ENCODE measurements around the gene LMX1A.

LMX1A gene

DNA sequence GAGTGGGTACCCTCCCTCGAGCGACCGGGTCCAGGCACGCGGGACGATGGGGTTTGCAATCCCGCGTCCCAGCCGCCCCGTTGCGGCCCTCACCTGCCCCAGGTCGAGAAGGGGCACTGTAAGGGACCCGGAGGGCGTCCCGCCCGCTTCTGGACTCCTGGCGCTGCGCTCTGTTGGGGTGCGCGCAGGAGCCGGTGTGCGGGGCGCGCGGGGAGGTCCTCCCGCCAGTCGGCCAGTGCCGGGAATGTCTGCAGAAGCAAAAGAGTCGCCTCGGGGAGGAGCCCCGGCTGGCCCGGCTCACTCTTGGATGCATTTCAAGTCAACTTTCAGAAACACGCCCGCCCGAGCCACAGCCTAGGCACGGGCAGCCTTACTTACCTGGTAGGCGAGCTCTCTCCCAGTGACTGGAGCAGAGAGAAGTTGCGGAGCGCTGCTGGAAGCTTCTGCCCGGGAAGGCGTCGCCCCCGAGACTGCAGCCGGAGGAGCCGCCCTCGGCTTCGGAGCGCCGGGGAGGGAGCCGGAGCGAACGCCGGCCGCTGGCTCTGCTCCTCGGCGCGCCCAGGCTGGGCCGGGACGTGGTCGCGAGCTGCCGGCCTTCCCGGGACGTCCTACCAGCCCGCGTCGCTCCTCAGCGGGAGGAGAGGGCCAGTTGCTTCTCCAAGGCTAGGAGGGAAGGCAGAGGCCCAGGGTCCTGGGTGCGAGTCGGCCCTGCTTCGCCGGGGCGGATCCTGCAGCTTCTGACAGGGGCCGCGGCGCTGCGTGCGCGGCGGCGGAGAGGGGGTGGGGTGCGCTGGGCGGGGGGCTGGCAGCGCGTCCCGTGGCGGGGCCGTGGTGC, at the start of gene LMX1A:
LMX1A (minus strand) TSS at position 739 of the 835 bp plus-strand sequence. CDS start 1,156 bp downstream, outside the sequence.
- no peak for DNase-seq

DNA sequence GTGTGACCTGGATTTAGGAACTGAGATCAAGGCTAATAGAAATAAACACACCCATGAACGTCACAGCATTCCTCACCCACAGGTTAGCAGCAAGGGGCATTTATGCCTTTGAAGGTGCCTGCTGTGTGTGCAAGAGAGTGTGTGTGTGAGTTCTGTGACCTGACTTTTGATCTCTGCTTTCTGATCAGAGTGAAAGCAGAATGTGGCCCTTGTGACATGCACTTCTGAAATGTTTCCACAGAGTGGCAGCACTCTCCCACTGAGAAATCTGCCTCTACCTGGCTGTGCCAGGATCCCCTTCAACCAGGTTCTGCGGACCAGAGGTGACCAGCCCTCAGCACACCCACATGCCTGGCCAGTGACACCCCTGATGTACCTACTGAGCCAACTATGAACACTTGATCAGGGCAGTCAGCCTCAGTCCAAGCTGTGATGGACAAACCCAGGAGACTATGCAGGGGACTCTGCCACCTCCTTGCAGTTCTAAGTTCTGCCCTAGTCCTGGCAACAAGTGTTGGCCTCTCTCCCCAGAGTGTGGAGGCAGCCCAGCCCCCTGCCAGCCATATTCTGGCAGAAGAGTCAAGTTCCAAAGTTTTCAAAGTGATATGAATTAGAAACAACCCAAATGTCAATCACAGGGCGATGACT, 47.4 kb upstream of the LMX1A start:
- peak; percentile 53 for DNase-seq

DNA sequence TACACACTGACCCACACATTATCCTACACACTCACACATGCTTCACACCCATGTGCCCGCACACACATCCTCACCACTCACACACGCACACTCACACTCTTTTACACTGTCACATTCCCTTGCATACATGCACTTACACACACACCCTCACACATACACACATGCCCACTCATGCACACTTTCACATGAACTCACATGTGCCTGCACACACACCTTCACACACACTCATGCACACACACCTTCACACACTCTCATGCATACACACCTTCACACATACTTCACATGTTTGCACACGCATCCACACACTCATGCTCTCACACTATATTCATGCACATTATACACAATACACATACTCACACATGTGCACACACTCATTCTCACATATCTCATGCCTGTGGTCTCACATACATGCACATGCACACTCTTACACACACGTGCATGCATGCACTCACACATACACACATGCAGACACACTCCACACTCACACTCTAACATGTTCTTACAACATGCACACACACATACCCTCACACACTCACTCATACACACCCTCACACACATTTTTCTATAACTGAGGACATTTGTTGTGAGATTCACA, 46.1 kb upstream of the LMX1A start:
- no peak for DNase-seq

DNA sequence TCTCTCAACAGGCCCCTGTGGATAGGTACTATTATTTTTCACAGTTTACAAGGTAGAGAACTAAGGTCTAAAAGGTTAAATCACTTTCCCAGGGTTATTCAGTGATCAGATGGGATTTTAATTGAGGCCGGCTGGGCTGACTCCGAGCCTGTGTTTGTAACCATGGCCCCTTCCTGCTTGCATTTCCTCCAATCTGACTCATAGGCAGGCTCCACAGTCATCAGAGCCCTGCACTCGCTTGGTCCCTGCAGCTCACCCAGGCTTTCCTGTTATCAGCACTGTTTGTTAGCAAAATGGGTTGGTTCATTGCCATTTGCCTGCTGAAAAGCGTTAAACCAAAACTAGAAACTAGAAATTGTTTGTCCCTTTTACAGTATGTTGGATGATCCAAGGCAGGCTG, 41.4 kb upstream of the LMX1A start:
- no peak for DNase-seq

DNA sequence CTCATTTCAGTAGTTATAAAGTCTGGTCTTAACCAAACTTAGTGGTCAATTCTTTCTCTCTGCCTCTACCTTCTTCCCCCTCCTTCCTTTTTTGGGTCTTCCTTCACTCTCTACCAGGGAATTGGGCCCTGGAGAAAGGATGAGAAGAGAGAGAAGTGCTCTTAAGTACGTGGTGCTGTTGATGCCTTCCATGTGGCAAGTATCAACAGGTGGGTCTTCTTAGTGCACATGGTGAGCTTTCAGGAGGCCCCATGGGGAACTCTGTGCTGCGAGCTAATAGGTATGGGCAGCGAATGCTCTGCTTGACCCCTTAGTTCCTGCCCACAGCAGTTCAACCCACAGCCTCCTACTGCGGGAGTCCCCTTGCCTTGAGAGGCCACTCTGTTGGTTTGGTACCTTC, 39.4 kb upstream of the LMX1A start:
- no peak for DNase-seq

DNA sequence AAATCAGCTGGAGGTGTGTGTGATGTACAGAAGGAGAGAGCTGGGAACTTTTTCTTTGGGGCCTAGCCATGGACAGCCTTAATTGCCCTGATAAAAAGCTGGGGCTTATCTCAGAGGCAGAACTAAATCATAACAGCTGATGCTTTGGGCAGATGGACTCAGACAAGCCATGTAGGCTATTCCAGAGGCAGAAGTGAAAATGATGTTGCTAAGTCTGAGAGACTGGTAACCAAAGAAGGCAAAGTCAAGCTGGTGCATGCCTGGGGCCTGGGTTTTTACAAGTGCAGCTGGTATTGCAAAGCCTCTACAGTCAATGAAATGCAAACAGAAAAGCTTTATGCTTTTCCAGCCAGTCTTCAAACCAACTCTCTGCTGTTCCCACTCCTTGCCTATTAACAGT, 39.0 kb upstream of the LMX1A start:
- DNase-seq = no peak

DNA sequence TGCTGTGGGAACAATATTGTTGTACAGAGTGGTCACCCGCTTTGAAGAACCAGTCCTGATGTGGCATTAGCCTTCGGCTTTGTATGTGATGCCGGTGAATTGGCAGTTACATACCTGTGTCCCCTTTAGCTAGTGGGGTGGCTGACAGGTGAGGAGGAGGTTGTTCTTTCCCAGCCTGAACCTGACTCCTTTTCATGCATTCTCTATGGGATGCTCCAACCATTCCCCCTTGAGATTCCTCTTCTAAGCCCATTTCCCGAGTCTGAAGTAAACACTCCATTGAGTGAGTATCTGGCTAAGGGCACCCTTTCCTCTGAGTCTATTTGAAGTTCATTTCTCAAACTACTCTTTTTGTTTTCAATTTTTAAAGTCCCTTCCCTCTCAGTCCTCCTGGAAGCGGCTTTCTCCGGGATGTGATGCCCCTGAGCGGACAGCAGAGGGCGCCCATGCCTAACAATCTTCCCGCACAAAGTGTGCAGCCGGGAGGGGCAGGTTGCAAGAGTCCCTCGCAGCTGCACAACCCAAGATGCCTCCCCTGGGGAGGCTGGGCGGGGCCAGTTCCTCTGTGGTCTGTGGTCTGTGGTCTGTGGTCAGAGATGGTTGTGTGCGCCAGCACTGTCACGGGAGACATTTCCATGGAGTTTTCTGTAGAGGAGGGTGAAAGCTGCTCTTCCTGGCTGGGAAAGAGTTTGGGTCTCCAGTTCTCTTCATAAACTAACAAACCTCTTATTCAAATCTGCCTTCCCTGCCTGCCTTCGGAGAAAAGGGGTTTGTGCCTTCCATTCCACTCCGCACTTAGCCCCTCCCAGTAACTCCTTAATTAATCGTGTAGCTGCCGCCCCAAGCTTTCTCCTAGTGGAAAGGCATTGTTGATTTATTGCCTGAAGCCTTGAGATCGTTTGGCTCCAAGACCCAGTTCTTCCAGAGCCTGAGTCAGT, 36.4 kb upstream of the LMX1A start:
- DNase-seq = peak; percentile 92

DNA sequence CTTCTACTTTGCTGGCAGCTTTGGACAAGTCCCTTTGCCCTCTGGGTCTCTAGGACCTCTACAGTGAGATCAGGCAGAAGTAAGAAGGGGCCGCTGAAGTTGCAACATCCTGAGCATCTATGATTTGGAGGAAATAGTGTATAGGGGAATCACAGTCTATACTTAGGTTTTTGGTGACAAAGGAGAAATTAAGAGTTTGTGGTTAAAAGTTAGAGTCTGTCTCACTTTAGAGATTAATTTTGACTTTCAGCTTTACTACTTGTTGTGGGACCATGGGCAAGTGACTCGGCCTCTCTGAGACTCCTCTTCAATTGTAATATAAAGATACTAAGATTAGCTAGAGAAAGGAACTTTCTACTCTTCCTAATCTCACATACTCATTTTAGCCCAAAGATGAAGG, 33.1 kb upstream of the LMX1A start:
- DNase-seq = no peak

DNA sequence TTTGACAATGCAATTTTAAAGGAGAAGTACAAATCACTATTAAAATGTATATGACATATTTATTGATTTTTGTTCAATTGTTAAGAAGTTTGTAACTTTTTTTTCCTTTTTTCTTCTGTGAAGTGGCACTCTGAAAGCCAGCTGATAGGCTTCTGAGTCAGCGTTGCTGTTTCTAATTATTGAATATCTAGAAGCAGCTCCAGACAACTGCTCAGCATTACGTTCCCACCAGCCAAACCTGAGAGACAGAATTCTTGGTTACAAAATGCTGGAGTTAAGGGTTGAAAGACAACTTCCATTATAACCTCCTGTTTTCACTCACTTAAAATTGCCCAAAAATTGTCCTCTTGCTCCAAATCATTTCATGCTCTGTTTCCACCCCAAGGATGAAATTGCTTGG, 31.4 kb upstream of the LMX1A start:
- no peak for DNase-seq

DNA sequence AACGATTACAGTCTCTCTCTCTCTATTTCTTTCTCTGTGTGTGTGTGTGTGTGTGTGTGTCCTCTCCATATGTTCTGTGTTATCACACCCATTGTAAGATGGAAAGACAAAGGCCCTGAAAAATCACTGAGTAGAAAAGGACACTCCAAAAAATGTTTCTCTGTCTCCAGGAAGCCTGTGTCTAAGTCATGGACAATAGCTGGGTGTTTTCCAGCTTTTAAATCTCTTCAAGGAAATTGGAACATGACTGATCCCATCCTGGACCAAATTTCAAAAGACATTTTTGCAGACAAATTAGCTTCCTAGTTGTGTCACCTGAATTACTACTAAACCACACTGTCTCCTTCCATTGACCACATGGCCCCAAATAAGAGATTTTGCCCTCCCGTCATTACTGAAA, 31.0 kb upstream of the LMX1A start:
- DNase-seq = no peak

DNA sequence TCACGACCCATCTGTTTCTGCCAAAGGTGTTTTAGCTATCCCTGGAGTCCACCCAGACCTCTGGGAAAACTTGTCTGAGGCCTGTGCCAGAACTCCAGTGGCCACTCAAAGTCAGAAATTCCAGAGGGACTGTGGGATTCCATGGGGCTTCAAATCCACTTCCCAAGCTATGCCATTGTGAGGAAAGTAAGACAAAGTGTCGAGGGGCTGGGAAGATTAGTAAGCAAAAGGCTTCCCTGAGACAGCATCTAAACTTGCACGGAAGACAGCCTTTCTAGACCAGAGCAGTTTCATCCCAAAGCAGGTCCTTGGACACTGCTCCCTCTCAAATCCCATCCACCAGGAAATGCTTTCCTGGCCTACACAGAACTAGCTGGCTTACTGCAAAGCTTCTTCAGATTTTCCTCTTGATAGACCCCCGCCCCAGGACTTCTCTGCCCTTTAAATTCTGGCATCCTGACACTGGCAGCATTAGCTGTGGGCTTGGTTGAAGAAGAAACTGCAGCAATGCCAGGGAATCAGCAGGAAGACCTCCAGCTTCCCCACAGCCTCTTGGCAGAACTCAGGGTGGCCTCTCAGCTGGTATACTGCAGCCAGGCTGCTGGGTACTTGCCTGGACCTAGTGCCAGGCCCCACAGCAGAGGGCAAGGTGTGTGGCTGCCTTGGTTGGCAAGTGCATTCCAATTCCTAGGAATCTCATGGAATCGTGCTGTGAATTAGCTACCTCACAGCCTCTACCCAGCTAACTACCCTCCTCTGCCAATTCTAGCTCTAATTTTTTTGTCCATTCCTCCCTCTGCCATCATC, 27.3 kb upstream of the LMX1A start:
- no peak for DNase-seq

DNA sequence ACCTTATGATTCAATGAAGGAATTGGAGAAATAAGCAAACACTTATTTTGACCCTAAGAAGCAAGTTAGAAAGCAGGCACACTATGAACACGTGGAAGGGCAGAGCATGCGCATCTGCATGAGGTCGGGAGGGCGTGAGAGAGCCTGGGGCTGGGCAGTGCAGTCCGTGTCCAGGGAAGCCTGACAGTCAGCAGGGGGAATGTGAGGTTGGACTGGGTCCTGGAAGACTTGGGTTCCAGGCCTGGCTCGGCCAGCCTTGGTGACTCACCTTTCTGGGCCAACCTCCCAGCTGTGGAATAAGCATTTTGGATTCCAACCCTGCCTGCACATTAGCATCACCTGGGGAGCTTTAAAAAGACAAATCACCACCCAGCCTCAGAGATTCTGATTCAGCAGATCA, 26.6 kb upstream of the LMX1A start:
- DNase-seq = no peak

DNA sequence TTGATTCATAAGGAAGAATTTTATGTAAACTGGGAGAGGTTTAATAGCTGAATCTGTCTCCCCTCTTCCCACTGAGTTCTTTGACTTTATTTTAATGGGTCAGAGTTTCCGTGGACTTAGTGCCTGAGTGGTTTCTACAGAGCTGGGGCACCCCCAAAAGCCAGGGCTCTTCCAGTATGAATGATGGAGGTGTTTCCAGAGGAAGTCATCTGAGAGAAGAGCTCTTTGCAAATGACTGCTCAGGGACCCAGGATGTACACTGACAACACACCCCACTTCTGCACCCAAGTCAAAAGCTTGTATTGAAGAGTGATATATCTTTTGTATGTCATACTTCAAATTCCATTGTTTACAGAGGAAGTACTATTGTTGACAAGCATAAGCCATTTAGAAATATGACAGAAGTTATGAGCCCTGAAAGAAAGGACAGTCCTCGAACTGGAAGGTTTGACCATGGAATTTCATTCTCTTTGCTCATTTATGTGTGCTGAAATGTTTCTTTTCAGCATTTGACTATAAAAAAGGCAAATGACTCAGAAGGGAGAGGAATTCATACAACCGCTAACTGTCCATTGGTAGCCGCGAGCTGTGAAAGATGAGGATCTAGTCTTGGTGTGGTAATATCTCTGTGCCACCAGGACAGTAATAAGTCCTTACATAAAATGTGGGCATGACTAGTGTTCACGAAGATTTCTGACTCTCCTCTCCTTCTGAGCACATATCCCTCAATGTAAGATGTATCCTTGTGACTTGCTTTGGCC, 25.4 kb upstream of the LMX1A start:
- DNase-seq = no peak

DNA sequence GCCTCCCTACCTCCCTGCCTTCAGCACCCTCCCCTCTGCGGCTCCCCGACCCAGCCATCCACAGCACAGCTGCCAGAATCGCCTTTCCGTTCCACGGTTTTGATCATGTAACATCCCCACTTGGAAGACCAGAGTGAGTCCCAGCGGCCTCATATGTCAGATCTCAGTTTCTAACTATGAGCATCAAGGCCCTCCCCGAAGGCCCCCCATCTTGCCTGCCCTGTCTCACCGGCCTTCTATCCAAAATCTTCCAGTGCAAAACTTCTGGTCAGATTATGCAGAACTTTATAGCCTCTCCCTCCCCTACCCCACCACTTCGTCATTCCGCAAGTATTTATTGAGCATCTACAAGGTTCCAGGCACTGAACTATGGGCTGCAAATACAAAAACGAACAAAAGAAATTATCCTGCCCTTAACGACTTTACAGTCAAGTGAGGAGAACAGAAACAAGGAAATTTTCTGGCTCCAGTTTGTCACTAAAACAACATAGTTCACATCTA, 20.3 kb upstream of the LMX1A start:
- DNase-seq = no peak

DNA sequence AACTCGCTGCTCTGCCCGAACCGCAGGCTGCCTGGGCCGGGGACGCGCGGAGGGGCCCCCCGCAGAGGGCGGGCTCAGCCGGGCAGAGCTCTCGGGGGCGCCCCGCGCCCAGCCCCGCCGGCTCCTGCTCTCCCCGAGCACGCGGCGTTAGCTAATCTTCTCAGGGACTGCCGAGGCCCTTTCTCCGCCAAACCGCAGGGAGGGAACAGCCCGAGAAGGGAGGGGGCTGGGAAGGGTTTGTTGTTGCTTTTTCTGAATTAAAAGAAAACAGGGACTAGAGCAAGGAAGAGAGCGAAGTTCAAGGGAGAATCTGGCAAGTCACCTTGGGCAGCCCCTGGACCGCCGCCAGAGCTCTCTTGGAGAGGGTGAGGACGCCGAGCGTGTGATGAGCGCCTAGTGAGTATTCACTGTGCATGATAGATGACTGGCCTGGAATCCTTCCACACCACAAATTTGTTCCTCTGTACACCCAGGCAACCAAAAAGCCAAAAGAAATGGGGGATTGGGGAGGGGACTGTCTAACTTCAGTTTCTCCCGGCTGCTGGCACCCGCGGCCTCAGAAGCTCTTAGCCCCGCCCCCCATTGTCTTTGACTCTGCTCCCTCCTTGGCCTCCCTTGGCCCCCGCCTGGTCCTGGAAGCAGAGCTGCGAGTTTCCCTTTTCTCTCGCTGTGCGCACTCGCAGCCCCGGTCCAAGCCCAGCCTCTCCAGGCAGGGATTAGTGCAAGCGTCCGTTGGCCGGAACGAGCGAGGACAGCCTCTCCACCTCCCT, 19.7 kb upstream of the LMX1A start:
- peak; percentile 51 for DNase-seq

DNA sequence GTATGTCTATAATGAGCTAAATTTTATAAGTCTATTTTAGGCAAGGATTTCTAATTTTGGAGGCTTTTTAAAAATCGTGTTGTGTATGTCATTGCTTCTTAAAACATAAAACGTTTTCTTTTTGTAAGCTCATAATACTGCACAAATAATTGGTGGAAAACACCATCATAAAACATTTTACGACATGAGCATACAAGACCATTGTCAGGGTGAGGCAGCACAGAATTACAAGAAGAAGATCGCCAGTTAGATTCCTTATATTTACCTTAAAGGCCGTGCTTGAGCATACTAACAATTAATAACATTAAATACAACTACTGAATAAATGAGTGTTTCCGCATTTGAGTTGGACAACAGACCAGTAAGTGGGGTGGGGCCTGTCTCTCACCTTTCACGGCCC, 19.1 kb upstream of the LMX1A start:
- no peak for DNase-seq

DNA sequence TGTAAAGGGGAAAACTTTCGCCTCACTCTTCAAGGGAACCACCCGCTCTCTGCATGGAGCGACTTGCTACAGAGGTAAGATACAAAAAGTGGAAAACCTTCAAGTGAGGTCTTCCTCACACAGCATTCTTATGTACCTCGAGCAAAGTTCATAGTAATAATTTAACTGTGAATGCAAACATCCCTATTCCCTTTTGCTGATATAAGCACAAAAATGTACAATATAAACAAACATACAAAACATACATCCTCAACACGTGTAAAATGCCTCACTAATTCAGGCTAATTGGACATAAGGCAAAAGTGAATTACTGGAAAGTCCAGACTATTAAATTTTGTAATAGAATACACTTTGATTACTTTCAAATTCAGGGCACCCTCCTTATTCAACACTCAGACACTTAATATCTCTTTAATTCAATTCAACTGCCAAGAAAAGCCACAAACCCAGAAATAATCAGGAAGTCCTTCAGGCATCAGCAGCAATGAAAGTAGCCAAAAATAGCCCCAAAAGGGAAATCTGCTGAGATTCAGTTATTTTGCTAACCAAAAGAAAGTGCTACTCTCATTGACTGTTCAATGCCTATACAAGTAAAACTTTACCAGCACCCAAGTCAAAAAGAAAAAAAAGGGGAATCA, 15.2 kb upstream of the LMX1A start:
- no peak for DNase-seq

DNA sequence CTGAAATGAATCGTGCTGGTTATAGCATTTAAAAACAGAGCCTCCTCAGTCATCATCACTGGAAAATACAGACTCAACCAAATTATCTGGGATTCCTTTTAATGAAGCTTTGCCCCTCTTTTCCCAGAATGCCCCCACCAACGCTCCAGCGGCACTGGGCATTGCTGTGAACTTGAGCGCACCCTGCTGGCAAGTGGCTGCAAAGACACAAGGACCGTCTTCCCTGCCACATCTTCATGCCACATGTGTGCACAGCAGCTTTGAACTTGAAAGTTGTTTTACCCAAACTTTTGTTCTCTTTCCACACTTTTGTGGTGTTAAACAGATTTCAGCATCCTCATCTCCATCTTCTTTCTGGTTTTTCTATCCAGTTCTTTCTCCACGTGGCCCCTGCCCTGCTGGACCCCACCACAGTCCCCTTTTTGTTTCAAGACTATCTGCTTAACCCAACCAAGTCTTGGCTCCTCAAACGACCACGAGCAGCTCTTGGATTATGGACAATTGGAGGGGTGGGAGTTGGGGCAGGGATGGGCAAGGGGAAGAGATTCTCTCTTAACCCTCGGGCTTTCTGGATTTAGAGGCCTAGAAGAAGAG, 12.8 kb upstream of the LMX1A start:
- peak; percentile 77 for DNase-seq

DNA sequence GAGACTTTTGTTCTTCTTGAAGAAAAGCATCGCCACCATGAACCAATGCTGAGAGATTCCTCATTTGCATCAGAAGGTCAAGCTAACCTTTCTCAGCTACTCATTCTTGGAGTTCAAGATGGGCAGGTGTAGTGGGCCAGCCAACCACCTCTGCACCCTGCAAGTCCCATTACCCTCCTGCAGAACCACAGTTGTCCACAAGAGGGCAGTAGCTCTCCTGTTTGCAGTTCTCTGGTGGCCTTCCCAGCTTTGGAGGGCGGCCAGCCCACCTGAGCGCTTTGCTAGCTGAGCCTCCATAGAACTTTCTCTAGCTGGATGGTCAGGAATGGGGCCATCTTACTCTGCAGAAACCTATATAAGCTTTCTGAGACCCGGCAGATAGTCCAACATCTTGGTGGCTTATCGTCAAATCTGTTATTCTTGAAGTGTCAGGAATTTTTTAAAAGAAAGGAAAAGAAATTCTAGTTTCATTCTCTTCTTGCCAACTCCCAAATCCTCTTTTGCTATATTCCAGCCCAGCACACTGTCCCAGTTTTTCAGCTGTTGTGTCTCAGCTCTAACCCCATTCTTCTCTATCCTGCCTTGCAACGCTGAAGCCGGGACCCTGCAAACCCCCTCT, 11.0 kb upstream of the LMX1A start:
- peak; percentile 93 for DNase-seq
